WERI-Rb-1 (cell line): Measurements from ENCODE around the gene UBE2E1.
"Not testable (repeated sequence)": the region's sequence is repeated elsewhere in the genome, so short reads cannot be mapped to it uniquely, and the experiment has no call there.

ENCODE experiments used
- DNase-seq: peaks from one replicate; pipeline ENCODE4 v3.0.0-alpha.2; 2020
- H3K27ac ChIP-seq: fragments of 250-450 bp; sonication (Bioruptor Pico); 2 replicates; pipeline ENCODE4 v1.5.1; 2020; ENCODE audit warnings: mild to moderate bottlenecking, moderate library complexity
- H3K27me3 ChIP-seq: fragments of 250-450 bp; sonication (Bioruptor Pico); 2 replicates; pipeline ENCODE4 v1.5.1; 2021; ENCODE audit warnings: mild to moderate bottlenecking, low read depth, moderate library complexity; ENCODE audit not compliant: insufficient read depth, severe bottlenecking
- H3K36me3 ChIP-seq: fragments of 250-450 bp; sonication (Bioruptor Pico); 2 replicates; pipeline ENCODE4 v1.5.1; 2020; ENCODE audit warnings: mild to moderate bottlenecking, moderate library complexity
- H3K4me3 ChIP-seq: 2 replicates; pipeline ENCODE4 v1.5.1; 2011; ENCODE audit warnings: low read depth, mild to moderate bottlenecking, control low read depth, low read length
- H3K9me3 ChIP-seq: fragments of 250-450 bp; sonication (Bioruptor Pico); 2 replicates; pipeline ENCODE4 v1.5.1; 2021; ENCODE audit warnings: mild to moderate bottlenecking, moderate library complexity; ENCODE audit not compliant: severe bottlenecking
- CTCF ChIP-seq: IDR thresholded peaks from 2 replicates; pipeline ENCODE4 v1.5.1; 2011; ENCODE audit warnings: low read depth, mild to moderate bottlenecking, control low read depth, inconsistent platforms, low read length

Gene UBE2E1

GRCh38 chr3:23845326-23846216 lies 39.8 kb downstream of the UBE2E1 start:
- no peaks in the 10 kb centered on the region for H3K27me3 ChIP-seq
- no peak overlapping the region for H3K4me3 ChIP-seq
- DNase-seq, result no peak
- no peaks in the 10 kb centered on the region for H3K9me3 ChIP-seq
- TF ChIP-seq CTCF, result no peak
- H3K36me3 ChIP-seq, result no peaks in the 10 kb centered on the region
- no peak overlapping the region for H3K27ac ChIP-seq

DNA sequence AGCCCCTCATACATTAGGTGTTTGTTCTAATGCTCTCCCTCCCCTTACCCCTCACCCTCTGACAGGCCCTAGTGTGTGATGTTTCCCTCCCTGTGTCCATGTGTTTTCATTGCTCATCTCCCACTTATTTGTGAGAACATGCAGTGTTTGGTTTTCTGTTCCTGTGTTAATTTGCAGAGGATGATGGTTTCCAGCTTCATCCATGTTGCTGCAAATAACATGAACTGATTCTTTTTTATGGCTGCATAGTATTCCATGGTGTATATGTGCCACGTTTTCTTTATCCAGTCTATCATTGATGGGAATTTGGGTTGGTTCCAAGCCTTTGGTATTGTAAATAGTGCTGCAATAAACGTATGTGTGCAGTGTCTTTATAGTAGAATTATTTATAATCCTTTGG lies 43.7 kb downstream of the UBE2E1 start:
- H3K27me3 ChIP-seq, H3K27ac ChIP-seq, H3K9me3 ChIP-seq, H3K4me3 ChIP-seq, H3K36me3 ChIP-seq, DNase-seq: not testable (repeated sequence)

- DNase-seq, result no peak
- H3K36me3 ChIP-seq, result peaks cover 8% of the 10 kb centered on the region
- no peak for TF ChIP-seq CTCF
- no peaks in the 10 kb centered on the region for H3K9me3 ChIP-seq
- no peak overlapping the region for H3K27ac ChIP-seq
- no peaks in the 10 kb centered on the region for H3K27me3 ChIP-seq
- no peak overlapping the region for H3K4me3 ChIP-seq
These were observed 50.5 kb downstream of the UBE2E1 start for GRCh38 chr3:23856286-23856685.

DNA sequence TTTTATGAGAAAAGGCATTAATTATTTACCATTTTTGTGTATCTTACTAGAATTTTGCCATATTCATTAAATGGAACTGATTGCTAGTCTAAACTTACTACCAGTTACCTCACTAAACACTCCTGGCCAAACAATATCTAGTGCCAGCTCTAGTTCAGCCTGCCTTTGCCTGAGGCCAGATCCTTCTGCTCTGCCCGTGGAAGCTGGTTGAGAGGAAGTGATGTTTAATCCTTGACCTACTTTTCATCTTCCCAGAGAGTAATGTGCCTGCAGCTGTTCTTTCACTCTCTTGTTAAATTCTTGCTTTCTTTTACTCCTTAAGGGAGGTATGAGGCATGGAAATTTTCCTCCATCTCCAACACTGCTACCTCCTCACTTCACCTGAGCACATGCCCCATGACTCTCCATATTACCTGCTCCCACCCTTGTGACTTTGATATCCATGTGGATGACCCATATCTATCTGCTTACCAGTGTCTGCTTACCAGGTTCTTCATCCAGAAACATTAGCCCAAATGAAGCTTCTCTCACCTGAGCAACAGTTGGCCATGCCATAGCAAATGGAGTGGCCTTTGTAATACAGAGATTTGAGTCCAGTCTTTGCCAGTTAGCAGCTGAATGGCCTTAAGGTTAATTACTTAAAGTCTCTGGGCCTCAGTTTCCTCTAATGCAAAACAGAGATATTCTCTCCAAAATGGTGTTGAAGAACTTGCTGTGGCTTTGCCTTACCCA lies 53.4 kb downstream of the UBE2E1 start:
- no peak overlapping the region for H3K4me3 ChIP-seq
- no peak for TF ChIP-seq CTCF
- H3K9me3 ChIP-seq, result no peaks in the 10 kb centered on the region
- no peaks in the 10 kb centered on the region for H3K36me3 ChIP-seq
- peak; percentile 15 for DNase-seq
- no peak overlapping the region for H3K27ac ChIP-seq
- H3K27me3 ChIP-seq, result no peaks in the 10 kb centered on the region

DNA sequence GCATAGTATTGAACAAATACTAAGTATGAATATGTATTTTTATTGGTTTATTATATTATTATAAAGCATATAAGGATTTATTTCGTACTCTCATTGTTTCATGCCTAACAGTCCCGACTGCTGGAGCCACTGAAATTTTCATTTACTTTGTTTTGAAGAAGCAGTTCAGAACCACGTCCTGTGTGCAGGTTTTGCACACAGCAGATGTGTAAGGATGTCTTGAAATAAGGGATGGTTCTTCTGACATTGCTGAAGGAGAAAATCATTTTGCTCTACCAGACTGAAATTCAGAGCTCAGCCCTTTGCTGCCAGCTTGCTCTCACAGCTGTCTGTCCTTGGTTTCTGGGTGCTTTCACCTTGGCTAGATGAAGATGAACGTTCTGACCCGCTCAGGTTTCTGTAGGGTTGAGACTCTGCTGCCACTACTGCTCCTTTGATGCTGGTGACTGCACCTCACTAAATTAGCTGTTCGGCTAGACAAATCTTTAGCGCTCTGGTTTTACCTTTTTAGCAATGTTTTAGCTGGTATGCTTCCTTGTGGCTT lies 54.2 kb downstream of the UBE2E1 start:
- H3K36me3 ChIP-seq, result no peaks in the 10 kb centered on the region
- H3K9me3 ChIP-seq, result no peaks in the 10 kb centered on the region
- no peak for TF ChIP-seq CTCF

DNA sequence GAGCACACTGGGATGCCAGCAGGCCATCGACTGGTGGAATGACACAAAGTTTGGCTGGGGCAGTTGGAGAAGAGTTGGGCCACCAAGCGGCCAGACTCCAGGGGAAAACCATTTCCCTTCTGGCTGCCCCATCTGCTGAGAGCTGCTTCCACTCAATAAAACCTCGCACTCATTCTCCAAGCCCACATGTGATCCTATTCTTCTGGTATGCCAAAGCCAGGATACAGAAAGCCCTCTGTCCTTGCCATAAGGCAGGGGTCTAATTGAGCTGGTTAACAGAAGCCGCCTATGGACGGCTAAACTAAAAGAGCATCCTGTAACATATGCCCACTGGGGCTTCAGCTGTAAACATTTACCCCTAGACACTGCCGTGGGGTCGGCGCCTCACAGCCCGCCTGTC lies 55.9 kb downstream of the UBE2E1 start:
- no peak for TF ChIP-seq CTCF
- Histone ChIP-seq H3K36me3 (no peaks in the 10 kb centered on the region), H3K9me3 (no peaks in the 10 kb centered on the region), H3K27ac (no peak overlapping the region), H3K4me3 (no peak overlapping the region), H3K27me3 (no peaks in the 10 kb centered on the region)
- DNase-seq, result no peak

More for the DNA sequence above, 54.2 kb downstream of the UBE2E1 start:
- no peak overlapping the region for H3K4me3 ChIP-seq
- H3K27me3 ChIP-seq, result no peaks in the 10 kb centered on the region
- no peak for DNase-seq
- H3K27ac ChIP-seq, result no peak overlapping the region
